Loucy (cell line): ENCODE data around the gene STC2.

Source experiments
- H2AFZ ChIP-seq: fragments of 200-600 bp; sonication (generic); 2 replicates; pipeline ENCODE4 v1.6.0; 2016; ENCODE audit warnings: antibody characterized with exemption, mild to moderate bottlenecking, low read length, moderate library complexity
- H3F3A ChIP-seq: fragments of 200-600 bp; 2 replicates; pipeline ENCODE4 v1.6.0; 2016; ENCODE audit warnings: antibody characterized with exemption, low read depth, mild to moderate bottlenecking
- H3K27me3 ChIP-seq: fragments of 200-600 bp; sonication (generic); 2 replicates; pipeline ENCODE4 v1.6.1; 2014; ENCODE audit warnings: low read length, mild to moderate bottlenecking; ENCODE audit not compliant: insufficient read depth, poor library complexity, severe bottlenecking
- H3K36me3 ChIP-seq: fragments of 200-600 bp; sonication (generic); 2 replicates; pipeline ENCODE4 v1.6.1; 2016; ENCODE audit warnings: low read length; ENCODE audit not compliant: insufficient read depth
- H3K4me1 ChIP-seq: fragments of 200-600 bp; sonication (generic); 2 replicates; pipeline ENCODE4 v1.5.1; 2014; ENCODE audit warnings: low read length, mild to moderate bottlenecking; ENCODE audit not compliant: insufficient read depth, poor library complexity, severe bottlenecking
- H3K4me2 ChIP-seq: fragments of 200-600 bp; sonication (generic); 2 replicates; pipeline ENCODE4 v1.6.0; 2014; ENCODE audit warnings: antibody characterized with exemption, low read length, low read depth, mild to moderate bottlenecking; ENCODE audit not compliant: poor library complexity, severe bottlenecking
- H3K4me3 ChIP-seq: fragments of 200-600 bp; sonication (generic); 2 replicates; pipeline ENCODE4 v1.5.1; 2014; ENCODE audit warnings: low read length, mild to moderate bottlenecking, mixed read lengths; ENCODE audit not compliant: poor library complexity, severe bottlenecking
- H3K79me2 ChIP-seq: fragments of 200-600 bp; sonication (generic); 2 replicates; pipeline ENCODE4 v1.6.1; 2014; ENCODE audit warnings: low read length; ENCODE audit not compliant: insufficient read depth
- H3K9ac ChIP-seq: fragments of 200-600 bp; sonication (generic); 2 replicates; pipeline ENCODE4 v1.6.0; 2014; ENCODE audit warnings: mild to moderate bottlenecking, low read depth, low read length, moderate library complexity; ENCODE audit not compliant: poor library complexity, severe bottlenecking
- H3K9me2 ChIP-seq: fragments of 200-600 bp; sonication (generic); replicated peaks from 2 replicates; pipeline ENCODE4 v1.6.1; 2016; ENCODE audit warnings: low read depth, low read length, mixed read lengths
- H3K9me3 ChIP-seq: fragments of 200-600 bp; sonication (generic); 2 replicates; pipeline ENCODE4 v1.6.1; 2014; ENCODE audit warnings: mild to moderate bottlenecking, antibody characterized with exemption, low read length, low read depth; ENCODE audit not compliant: insufficient read depth
- H4K20me1 ChIP-seq: fragments of 200-600 bp; sonication (generic); 2 replicates; pipeline ENCODE4 v1.6.0; 2014; ENCODE audit warnings: antibody characterized with exemption, low read length, mild to moderate bottlenecking; ENCODE audit not compliant: insufficient read depth, poor library complexity, severe bottlenecking
- CTCF ChIP-seq: fragments of 200-600 bp; sonication (generic); conservative IDR thresholded peaks from 2 replicates; pipeline ENCODE4 v1.5.1; 2014; ENCODE audit warnings: mild to moderate bottlenecking, antibody characterized with exemption, low read length
- EZH2phosphoT487 ChIP-seq: fragments of 200-600 bp; IDR thresholded peaks from 2 replicates; pipeline ENCODE4 v1.6.1; 2018; ENCODE audit warnings: antibody characterized with exemption, mild to moderate bottlenecking, moderate library complexity, borderline replicate concordance

Gene STC2

DNA sequence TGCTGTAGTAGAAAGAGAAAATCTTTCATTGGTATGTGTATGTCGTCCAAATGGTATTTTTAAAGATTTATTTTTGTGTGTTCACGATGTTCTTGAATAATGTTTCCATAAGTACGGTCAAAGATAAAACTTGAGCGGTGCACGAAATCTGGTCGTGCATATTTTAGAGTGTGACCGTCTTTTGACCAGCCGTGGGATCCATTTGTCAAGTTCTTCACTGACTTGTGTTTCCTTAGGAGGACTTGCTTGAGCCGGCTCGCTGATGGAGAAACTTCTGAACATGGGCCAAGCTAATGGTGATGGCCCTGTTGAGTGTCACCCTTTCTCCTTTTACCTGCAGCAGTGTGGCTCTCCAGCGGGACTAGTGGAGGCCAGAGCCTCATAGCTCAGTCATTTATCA is 11.1 kb upstream of the STC2 start:
- no peak for TF ChIP-seq EZH2phosphoT487
- no peak for TF ChIP-seq CTCF
- no peaks in the 10 kb centered on the region for H3K36me3 ChIP-seq

DNA sequence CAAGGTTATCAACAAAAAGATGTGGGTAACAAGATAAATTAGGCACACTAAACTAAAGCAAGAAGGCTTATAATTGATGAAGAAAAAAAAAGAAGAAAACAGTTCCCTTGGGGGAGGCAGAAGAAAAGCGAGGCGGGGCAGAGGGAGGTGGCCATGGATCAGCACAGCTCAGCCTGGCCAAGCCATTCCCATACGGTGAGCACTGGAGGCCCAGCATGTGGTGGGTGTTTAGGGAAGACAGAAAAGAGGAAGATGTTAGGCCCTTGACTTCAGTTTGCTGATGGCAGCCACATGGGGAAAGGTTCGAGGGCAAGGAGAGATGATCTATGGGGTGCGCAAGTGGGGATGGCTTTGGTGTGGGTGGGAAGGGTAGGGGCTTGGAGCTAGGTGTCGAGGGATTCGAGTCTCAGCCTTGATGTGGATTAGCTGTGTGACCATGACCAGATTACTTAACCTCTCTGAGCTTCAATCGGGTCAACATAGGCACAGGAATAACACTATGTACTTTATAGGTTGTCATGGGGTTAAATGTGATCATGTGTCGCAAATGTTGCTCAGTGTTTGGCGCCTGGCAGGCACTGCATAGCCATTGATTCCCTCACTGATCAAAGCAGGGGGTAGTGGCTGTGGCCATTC is 10.3 kb upstream of the STC2 start:
- no peak for TF ChIP-seq CTCF
- TF ChIP-seq EZH2phosphoT487: no peak
- no peaks in the 10 kb centered on the region for H4K20me1 ChIP-seq
- H3K9me3 ChIP-seq: no peaks in the 10 kb centered on the region
- H3K4me1 ChIP-seq: no peaks in the 10 kb centered on the region
- no peak overlapping the region for H2AFZ ChIP-seq
- H3K36me3 ChIP-seq: no peaks in the 10 kb centered on the region
- H3F3A ChIP-seq: no peaks in the 10 kb centered on the region
- no peak overlapping the region for H3K9ac ChIP-seq
- H3K9me2 ChIP-seq: no peaks in the 10 kb centered on the region
- no peak overlapping the region for H3K4me3 ChIP-seq
- H3K79me2 ChIP-seq: no peaks in the 10 kb centered on the region
- H3K4me2 ChIP-seq: no peak overlapping the region
- H3K27me3 ChIP-seq: no peaks in the 10 kb centered on the region

More for the DNA sequence above, 11.1 kb upstream of the STC2 start:
- Histone ChIP-seq H3F3A (no peaks in the 10 kb centered on the region), H2AFZ (no peak overlapping the region), H3K4me2 (no peak overlapping the region), H3K9me3 (no peaks in the 10 kb centered on the region), H3K4me1 (no peaks in the 10 kb centered on the region), H3K79me2 (no peaks in the 10 kb centered on the region), H3K9me2 (no peaks in the 10 kb centered on the region), H3K4me3 (no peak overlapping the region), H3K9ac (no peak overlapping the region), H4K20me1 (no peaks in the 10 kb centered on the region), H3K27me3 (no peaks in the 10 kb centered on the region)

DNA sequence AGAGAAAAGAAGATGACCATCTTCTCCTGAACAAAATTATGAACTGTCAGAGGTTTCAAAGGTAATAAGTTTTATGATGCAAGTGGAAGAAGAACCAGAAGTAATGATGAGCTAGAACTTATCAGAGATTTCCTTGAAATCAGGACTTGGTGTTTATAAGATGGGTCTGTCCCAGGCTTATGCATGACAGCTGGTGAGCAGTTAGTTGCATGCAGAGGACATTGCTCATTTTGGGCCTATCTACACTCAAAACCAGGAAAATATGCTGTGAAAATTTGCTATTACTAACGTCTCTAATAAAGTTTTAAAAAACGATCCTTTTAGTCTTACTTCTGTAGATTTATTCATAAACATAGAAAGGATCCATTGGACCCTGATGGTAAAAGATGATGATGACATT is 6.6 kb upstream of the STC2 start:
- H2AFZ ChIP-seq: no peak overlapping the region

More for the DNA sequence above, 6.6 kb upstream of the STC2 start:
- Histone ChIP-seq H3K27me3 (no peaks in the 10 kb centered on the region), H4K20me1 (no peaks in the 10 kb centered on the region), H3K9me3 (no peaks in the 10 kb centered on the region), H3K36me3 (no peaks in the 10 kb centered on the region), H3K4me1 (no peaks in the 10 kb centered on the region), H3K4me2 (no peak overlapping the region), H3K79me2 (no peaks in the 10 kb centered on the region), H3K9ac (no peak overlapping the region), H3K4me3 (no peak overlapping the region), H3F3A (no peaks in the 10 kb centered on the region), H3K9me2 (no peaks in the 10 kb centered on the region)
- TF ChIP-seq EZH2phosphoT487 (no peak), CTCF (no peak)
